ENCODE results near the gene ANAPC16.

- TF ChIP-seq, protein P1, sequence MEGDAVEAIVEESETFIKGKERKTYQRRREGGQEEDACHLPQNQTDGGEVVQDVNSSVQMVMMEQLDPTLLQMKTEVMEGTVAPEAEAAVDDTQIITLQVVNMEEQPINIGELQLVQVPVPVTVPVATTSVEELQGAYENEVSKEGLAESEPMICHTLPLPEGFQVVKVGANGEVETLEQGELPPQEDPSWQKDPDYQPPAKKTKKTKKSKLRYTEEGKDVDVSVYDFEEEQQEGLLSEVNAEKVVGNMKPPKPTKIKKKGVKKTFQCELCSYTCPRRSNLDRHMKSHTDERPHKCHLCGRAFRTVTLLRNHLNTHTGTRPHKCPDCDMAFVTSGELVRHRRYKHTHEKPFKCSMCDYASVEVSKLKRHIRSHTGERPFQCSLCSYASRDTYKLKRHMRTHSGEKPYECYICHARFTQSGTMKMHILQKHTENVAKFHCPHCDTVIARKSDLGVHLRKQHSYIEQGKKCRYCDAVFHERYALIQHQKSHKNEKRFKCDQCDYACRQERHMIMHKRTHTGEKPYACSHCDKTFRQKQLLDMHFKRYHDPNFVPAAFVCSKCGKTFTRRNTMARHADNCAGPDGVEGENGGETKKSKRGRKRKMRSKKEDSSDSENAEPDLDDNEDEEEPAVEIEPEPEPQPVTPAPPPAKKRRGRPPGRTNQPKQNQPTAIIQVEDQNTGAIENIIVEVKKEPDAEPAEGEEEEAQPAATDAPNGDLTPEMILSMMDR (IDR thresholded peaks at IDR 0.05; ENCODE audit: borderline replicate concordance, extremely low read depth, low read length, poor library complexity, severe bottlenecking) = no peak
- TF ChIP-seq EZH2 (IDR thresholded peaks at IDR 0.05; ENCODE audit: borderline replicate concordance, low read depth, low read length, severe bottlenecking) = no peak
These were observed 39.1 kb upstream of the ANAPC16 start for GRCh38 chr10:72176701-72177100.

All from DND-41 (cell line).